Vagina (tissue), 2 donors: ENCODE data around the gene MICALL1. TPM values are rescaled to one million over a fixed set of nuclear protein-coding genes. Genes with fewer than 3 reads are reported as not detected.

Source experiments
- DNase-seq, 2 donors: peaks; one replicate each; pipeline ENCODE4 v3.0.0-alpha.2; 2017; ENCODE audit errors: extremely low spot score in 2 of 2
- H3K27ac ChIP-seq: fragments of 200-600 bp; sonication (generic); one replicate; pipeline ENCODE4 v1.5.1; 2019
- H3K27me3 ChIP-seq: fragments of 200-600 bp; sonication (generic); one replicate; pipeline ENCODE4 v1.5.1; 2019
- H3K36me3 ChIP-seq, 2 donors: fragments of 200-600 bp; sonication (generic); one replicate each; pipeline ENCODE4 v1.5.1; 2017 to 2019
- H3K4me1 ChIP-seq: fragments of 200-600 bp; sonication (generic); one replicate; pipeline ENCODE4 v1.5.1; 2019
- H3K4me3 ChIP-seq, 2 donors: fragments of 200-600 bp; sonication (generic); 1 replicate in 1 of 2; 2 replicates in 1 of 2; pipeline ENCODE4 v1.5.1; 2016 to 2019
- H3K9me3 ChIP-seq: fragments of 200-600 bp; sonication (generic); one replicate; pipeline ENCODE4 v1.5.1; 2019
- POLR2A ChIP-seq, 2 donors: fragments of 450-650 bp; IDR thresholded peaks; one replicate each; pipeline ENCODE4 v1.6.1; 2017; ENCODE audit warnings: antibody characterized with exemption in 2 of 2, mild to moderate bottlenecking in 2 of 2, moderate library complexity in 2 of 2
- POLR2AphosphoS5 ChIP-seq, 2 donors: sonication (generic); formaldehyde crosslinking; IDR thresholded peaks; one replicate each; pipeline ENCODE4 v1.9.0; 2017; ENCODE audit warnings: antibody characterized with exemption in 2 of 2, mild to moderate bottlenecking in 2 of 2, low read depth in 1 of 2; ENCODE audit not compliant: insufficient read depth in 1 of 2
- intact Hi-C: fragments of 100-400 bp; cut with DNase I; formaldehyde crosslinking; loops from one replicate; pipeline ENCODE4 v1.15.1; 2023
- total RNA-seq: library from RNA; depleted of rRNA; stranded (reverse); fragments of >200 nt; gene quantifications from one replicate; pipeline ENCODE4 v1.2.3, GENCODE V29; 2016
- TF ChIP-seq, protein P1 (sequence below), 3 experiments: fragments of 450-650 bp in 2 of 3; fragments of 200-600 bp in 1 of 3; sonication (generic) in 1 of 3; IDR thresholded peaks; one replicate each; pipeline ENCODE4 v1.5.1; 2017 to 2019; ENCODE audit warnings: antibody characterized with exemption in 3 of 3, mild to moderate bottlenecking in 2 of 3, moderate library complexity in 2 of 3

Gene MICALL1
- total RNA-seq, 1 donor from 2014 or later, result 112 TPM

- no peaks in the 10 kb centered on the region for H3K27me3 ChIP-seq
- no peak overlapping the region for H3K4me3 ChIP-seq
- no peak overlapping the region for H3K27ac ChIP-seq
- H3K36me3 ChIP-seq, result peaks cover 0 to 75% of the 10 kb centered on the region in 2 donors
- no peaks in the 10 kb centered on the region for H3K9me3 ChIP-seq
- peak in 1 of 2 donors; percentile 81 for DNase-seq
- H3K4me1 ChIP-seq, result peaks cover 1% of the 10 kb centered on the region
- no peak for TF ChIP-seq POLR2AphosphoS5 (IDR thresholded peaks at IDR 0.05; ENCODE audit: insufficient read depth in 1 of 2, low read depth in 1 of 2)
- TF ChIP-seq, protein P1, sequence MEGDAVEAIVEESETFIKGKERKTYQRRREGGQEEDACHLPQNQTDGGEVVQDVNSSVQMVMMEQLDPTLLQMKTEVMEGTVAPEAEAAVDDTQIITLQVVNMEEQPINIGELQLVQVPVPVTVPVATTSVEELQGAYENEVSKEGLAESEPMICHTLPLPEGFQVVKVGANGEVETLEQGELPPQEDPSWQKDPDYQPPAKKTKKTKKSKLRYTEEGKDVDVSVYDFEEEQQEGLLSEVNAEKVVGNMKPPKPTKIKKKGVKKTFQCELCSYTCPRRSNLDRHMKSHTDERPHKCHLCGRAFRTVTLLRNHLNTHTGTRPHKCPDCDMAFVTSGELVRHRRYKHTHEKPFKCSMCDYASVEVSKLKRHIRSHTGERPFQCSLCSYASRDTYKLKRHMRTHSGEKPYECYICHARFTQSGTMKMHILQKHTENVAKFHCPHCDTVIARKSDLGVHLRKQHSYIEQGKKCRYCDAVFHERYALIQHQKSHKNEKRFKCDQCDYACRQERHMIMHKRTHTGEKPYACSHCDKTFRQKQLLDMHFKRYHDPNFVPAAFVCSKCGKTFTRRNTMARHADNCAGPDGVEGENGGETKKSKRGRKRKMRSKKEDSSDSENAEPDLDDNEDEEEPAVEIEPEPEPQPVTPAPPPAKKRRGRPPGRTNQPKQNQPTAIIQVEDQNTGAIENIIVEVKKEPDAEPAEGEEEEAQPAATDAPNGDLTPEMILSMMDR (IDR thresholded peaks at IDR 0.05), result no peak
- no peak for TF ChIP-seq POLR2A (IDR thresholded peaks at IDR 0.05)
- intact Hi-C loops, result no loop called here
Measured at GRCh38 chr22:37924386-37925065, 18.4 kb downstream of the MICALL1 start.

GRCh38 chr22:37925330-37925729 lies 19.2 kb downstream of the MICALL1 start:
- no peak overlapping the region for H3K27ac ChIP-seq
- peaks cover 9% of the 10 kb centered on the region for H3K4me1 ChIP-seq
- DNase-seq, result no peak
- TF ChIP-seq POLR2AphosphoS5 (IDR thresholded peaks at IDR 0.05; ENCODE audit: insufficient read depth in 1 of 2, low read depth in 1 of 2) (no peak), POLR2A (IDR thresholded peaks at IDR 0.05) (no peak)
- TF ChIP-seq, protein P1 (IDR thresholded peaks at IDR 0.05), result no peak
- intact Hi-C loops, result no loop called here
- no peaks in the 10 kb centered on the region for H3K9me3 ChIP-seq
- H3K4me3 ChIP-seq, result no peak overlapping the region
- peaks cover 0 to 74% of the 10 kb centered on the region in 2 donors for H3K36me3 ChIP-seq
- no peaks in the 10 kb centered on the region for H3K27me3 ChIP-seq

DNA sequence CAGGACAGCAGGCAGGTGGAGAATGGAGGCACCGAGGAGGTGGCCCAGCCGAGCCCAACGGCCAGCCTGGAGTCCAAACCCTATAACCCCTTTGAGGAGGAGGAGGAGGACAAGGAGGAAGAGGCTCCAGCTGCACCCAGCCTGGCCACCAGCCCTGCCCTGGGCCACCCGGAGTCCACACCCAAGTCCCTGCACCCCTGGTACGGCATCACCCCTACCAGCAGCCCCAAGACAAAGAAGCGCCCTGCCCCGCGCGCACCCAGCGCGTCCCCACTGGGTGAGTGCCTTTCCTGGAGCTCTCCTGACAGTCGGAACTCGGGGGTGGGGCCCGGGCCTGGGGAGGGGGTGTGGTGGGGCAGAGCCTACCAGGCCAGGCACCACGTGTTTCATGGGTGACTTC lies 19.7 kb downstream of the MICALL1 start:
- no peak overlapping the region for H3K4me3 ChIP-seq
- H3K27me3 ChIP-seq, result no peaks in the 10 kb centered on the region
- intact Hi-C loops, result no loop called here
- peaks cover 0 to 73% of the 10 kb centered on the region in 2 donors for H3K36me3 ChIP-seq
- peaks cover 14% of the 10 kb centered on the region for H3K4me1 ChIP-seq
- DNase-seq, result no peak
- TF ChIP-seq POLR2A (IDR thresholded peaks at IDR 0.05) (no peak), POLR2AphosphoS5 (IDR thresholded peaks at IDR 0.05; ENCODE audit: insufficient read depth in 1 of 2, low read depth in 1 of 2) (no peak)
- TF ChIP-seq, protein P1 (IDR thresholded peaks at IDR 0.05), result no peak
- H3K9me3 ChIP-seq, result no peaks in the 10 kb centered on the region
- no peak overlapping the region for H3K27ac ChIP-seq

- DNase-seq, result no peak
- H3K36me3 ChIP-seq, result peaks cover 0 to 69% of the 10 kb centered on the region in 2 donors
- no peak overlapping the region for H3K27ac ChIP-seq
- no peak overlapping the region for H3K4me3 ChIP-seq
- H3K4me1 ChIP-seq, result peaks cover 16% of the 10 kb centered on the region
- H3K9me3 ChIP-seq, result no peaks in the 10 kb centered on the region
- intact Hi-C loops, result no loop called here
- TF ChIP-seq, protein P1 (IDR thresholded peaks at IDR 0.05), result no peak
- TF ChIP-seq POLR2A (IDR thresholded peaks at IDR 0.05) (no peak), POLR2AphosphoS5 (IDR thresholded peaks at IDR 0.05; ENCODE audit: insufficient read depth in 1 of 2, low read depth in 1 of 2) (no peak)
- no peaks in the 10 kb centered on the region for H3K27me3 ChIP-seq
Measured at GRCh38 chr22:37926358-37926757, 20.3 kb downstream of the MICALL1 start.
